ELF-1 (cell line): ENCODE measurements around the gene MYBPHL.

ENCODE experiments used
- DNase-seq: peaks from one replicate; pipeline ENCODE4 v3.0.0-alpha.2; 2016; ENCODE audit warnings: low read depth, low spot score

Gene MYBPHL

DNA sequence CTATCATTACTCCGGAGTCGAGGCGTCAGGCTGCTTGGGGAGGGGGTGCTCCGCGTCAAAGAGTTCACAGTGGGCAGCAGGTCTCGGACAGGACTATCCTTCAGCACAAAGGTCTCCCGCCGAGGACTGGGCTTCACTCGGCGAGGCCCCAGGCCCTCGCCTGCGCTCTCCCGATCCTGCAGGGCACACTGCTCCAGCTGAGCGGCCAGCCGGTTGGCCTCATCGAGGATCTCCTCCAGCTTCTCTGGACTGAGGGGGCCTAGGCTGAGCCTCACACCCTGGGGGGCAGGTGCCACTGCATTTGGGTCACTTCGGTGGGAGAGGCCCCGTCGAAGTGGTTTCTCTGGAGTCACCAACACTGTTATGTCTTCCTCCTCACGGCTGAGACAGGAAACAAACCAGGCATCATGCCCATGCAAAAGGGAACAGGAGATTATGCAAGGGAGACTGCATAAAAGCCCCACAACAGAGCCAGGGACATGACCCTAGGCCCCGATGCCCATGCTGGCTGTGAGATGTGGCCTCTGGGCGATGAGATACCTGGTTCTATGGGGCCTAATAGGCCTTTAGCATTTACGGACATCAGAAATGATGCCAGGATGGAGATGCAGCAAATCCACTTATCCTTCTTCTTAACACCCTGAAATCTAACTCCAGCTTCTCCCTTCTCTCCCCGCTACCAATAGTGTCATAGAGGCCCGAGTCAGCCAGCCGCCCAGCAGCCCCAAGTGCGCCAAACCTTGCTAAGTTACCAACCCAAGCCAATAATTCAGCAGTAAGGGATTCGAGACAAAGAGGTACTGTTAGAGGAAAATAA, 24.9 kb downstream of the MYBPHL start:
- peak; percentile 45 for DNase-seq

DNA sequence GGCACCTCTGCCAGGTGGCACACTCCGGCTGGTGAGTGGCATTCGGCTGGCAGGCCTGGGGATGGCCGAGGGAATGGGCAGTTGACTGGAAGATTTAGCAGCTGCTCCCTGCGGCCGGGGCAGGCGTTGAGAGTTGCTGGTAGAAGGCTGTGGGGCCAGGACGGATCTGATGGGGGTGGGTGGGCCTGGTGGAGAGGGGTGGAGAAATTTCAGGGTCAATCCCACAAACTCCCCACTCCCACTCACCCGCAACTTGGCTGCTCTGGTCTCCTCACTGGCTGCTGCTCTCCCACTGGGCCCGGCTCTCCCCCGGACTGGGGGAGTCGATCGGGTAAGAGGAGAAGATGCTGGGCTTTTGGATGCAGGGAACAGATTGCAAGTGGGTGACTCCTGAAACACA, 25.9 kb downstream of the MYBPHL start:
- no peak for DNase-seq

DNA sequence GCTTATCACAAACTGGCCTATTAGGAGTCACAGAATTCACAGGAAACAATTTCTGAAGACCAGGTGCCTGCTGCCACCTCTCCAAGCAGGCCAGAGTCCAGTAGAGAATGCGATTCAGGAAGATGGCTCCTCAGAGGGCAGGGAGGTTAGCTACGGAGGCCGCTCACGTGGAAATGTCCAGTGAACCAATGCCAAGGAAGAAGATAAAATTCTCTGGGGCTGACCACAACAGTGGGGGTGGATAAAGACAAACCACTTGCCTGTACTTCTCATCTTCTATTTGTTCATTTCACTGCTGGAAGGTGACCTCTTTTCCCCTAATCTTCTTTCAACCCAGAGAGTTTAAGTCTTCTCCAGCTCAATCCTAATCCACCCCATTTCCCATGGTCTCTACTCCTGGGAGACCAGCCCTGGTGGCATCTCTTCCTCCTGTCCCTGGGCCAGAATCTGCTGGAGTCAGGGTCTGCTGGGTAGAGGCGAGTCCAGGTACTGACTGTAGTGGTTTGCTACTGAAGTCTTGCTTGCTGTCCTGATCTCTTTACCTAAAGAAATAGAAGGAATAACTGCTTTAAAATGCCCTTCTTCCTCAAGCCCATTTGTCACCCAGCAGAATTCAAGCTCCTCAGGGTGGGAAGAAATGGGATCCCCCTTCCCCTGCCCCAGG, 27.1 kb downstream of the MYBPHL start:
- DNase-seq, result no peak

DNA sequence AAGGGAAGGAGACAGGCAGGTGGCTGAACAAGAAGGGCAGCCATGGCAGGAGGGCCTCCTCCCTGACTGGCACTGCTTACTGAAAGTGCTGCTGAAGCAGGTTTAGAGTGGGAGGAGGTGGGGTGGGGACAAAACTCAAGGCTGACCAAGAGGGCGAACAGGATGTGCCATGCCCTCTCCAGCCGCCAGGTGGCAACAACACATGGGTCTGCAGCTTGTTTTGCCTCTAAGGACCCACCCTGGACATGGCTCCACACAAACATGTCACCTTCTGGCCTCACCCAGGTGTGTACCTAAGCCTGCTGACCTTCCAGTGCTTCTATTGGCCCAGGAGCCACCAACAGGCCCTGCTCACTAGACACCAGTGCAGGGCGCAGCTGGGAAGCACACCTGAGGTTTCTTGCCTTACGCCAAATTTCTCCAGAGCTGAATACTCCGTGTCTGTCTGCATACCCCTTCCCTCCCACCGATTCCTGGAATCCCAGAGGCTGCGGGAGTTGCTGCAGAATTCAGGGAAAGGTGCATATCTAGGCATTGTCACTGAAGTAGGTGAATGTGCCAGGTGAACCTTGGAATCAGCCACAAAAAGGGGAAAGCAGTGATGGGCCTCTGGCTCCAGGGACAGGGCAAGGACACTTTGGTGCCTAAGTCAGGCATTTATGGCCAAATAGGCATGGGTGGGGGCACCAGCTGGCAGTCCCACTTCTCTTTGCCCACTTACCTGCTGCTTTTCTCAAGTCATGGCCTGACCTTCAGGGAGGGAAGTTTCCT, 29.2 kb downstream of the MYBPHL start:
- peak; percentile 95 for DNase-seq

DNA sequence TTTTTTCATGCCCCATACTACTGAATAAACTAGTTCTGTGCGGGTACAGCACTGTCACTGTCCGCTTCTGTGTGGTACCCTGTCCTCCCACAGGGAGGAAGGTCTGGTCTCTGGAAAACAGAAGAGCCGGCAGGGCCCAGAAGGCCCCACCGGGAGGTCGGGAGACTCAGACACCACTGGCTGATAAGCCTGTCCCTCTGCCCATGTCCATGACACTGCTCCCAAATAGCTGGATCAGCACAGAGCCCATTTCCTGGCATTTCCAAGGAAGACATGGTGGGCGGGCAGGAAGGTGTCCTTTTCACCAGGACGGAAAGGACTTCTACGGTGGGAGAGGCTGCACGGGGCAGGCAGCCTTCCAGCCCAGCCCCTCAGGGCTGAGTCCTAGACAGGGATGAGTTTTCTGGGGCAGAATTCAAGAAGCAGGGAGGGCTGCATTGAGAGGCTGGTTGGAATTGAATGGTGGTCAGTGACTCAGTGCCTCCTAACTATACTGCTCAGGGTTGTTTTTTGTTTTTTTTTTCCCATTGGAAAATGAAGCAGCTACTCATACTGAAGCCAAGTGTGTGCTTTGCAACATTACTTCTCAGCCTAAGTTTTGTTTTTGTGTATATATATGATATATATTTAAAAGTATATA, 31.0 kb downstream of the MYBPHL start:
- peak; percentile 80 for DNase-seq

DNA sequence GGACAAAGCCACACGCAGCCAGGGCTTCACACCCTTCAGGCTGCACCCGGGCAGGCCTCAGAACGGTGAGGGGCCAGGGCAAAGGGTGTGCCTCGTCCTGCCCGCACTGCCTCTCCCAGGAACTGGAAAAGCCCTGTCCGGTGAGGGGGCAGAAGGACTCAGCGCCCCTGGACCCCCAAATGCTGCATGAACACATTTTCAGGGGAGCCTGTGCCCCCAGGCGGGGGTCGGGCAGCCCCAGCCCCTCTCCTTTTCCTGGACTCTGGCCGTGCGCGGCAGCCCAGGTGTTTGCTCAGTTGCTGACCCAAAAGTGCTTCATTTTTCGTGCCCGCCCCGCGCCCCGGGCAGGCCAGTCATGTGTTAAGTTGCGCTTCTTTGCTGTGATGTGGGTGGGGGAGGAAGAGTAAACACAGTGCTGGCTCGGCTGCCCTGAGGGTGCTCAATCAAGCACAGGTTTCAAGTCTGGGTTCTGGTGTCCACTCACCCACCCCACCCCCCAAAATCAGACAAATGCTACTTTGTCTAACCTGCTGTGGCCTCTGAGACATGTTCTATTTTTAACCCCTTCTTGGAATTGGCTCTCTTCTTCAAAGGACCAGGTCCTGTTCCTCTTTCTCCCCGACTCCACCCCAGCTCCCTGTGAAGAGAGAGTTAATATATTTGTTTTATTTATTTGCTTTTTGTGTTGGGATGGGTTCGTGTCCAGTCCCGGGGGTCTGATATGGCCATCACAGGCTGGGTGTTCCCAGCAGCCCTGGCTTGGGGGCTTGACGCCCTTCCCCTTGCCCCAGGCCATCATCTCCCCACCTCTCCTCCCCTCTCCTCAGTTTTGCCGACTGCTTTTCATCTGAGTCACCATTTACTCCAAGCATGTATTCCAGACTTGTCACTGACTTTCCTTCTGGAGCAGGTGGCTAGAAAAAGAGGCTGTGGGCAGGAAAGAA, 32.0 kb downstream of the MYBPHL start:
- peak; percentile 93 for DNase-seq

DNA sequence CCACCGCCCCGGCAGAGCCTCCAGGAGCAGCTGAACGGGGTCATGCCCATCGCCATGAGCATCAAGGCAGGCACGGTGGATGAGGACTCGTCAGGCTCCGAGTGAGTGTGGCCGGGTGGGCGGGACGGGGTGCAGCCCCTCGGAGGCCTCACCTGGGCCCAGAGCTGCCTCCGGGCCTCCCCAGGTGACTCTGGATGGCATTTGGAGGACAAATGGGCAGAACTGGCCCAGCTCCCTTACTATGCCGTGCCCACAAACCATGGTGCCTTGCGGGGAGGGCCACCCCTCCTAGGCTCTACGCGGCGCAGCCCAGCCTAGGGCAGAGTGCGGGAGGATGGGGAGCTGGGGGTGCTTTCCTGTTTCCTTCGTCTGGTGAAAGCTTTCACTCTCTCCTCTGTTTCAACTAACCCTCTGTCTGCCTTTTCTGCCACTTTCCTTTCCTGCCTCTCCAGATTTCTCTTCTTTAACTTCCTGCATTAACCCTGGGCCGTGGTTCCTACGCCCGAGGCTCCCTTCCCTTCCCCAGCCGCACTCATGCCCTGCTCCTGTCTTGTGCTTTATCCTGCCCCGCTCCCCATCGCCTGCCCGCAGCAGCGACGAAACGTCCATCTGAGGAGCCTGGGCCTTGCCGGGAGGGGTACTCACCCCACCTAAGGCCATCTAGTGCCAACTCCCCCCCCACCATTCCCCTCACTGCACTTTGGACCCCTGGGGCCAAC, 33.1 kb downstream of the MYBPHL start:
- DNase-seq, result peak; percentile 44

DNA sequence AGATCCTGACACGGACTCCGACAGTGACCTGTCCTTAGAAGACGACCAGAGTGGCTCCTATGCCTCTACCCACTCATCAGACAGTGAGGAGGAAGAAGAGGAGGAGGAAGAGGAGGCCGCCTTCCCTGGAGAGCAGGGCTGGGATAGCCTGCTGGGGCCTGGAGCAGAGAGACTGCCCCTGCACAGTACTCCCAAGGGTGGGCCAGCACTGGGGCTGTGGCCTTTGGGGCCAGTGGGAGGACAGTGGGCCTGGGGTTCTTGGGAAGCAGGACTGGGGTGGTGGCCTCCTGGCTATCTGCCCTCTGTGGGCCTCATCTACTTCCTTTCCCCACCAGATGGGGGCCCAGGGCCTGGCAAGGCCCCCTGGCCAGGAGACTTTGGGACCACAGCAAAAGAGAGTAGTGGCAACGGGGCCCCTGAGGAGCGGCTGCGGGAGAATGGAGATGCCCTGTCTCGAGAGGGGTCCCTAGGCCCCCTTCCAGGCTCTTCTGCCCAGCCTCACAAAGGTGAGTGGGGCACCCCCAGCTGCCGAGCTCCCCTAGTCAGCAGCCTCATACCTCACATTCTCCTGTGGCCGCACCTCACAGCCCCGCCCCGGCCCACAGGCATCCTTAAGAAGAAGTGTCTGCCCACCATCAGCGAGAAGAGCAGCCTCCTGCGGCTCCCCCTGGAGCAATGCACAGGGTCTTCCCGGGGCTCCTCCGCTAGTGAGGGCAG, 33.8 kb downstream of the MYBPHL start:
- peak; percentile 32 for DNase-seq

DNA sequence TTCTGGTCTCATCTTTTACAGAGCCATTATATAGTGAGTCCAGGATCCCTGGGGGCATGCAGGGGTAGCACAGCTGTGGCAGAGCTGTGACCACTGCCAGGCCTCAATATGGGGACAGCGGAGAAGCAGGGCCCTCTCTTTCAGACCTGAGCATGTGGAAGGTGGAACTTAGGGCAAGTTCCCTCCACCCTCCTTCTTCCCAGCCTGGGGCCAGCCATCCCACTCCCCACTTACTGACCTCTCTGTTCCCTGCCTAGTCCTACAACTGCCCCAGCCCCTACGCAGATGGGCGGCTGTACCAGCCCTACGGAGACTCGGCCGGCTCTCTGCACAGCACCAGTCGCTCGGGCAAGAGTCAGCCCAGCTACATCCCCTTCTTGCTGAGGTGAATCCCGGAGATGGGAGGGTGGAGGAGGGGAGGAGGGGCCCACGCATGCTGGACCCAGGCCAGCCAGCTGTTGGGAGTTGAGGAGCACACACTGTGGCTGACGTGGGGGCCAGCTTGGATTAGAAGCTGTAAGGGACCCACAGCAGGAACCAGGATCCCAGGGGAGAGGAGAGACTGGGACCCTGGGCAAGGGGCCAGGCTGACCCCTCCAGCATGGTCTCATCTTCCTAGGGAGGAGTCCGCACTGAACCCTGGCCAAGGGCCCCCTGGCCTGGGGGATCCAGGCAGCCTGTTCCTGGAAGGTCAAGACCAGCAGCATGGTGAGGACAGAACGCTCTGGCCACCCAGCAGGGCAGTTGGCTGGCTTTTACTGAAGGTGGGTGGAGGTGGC, 34.6 kb downstream of the MYBPHL start:
- DNase-seq, result no peak

DNA sequence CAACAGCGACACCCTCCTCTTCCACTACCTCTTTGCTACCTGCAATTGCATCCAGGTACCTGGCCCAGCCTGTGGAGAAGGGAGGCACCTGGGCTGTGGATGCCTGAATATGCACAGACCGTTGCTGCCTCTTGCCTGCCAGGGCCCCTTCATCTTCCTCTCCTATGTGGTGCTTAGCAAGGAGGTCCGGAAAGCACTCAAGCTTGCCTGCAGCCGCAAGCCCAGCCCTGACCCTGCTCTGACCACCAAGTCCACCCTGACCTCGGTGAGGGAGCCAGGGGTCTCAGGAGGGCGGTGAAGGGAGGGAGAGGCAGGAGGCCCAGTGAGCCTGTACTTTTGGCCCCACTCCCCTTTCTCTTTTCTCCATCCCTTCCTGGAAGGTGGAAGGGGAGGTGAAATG, 35.4 kb downstream of the MYBPHL start:
- no peak for DNase-seq

DNA sequence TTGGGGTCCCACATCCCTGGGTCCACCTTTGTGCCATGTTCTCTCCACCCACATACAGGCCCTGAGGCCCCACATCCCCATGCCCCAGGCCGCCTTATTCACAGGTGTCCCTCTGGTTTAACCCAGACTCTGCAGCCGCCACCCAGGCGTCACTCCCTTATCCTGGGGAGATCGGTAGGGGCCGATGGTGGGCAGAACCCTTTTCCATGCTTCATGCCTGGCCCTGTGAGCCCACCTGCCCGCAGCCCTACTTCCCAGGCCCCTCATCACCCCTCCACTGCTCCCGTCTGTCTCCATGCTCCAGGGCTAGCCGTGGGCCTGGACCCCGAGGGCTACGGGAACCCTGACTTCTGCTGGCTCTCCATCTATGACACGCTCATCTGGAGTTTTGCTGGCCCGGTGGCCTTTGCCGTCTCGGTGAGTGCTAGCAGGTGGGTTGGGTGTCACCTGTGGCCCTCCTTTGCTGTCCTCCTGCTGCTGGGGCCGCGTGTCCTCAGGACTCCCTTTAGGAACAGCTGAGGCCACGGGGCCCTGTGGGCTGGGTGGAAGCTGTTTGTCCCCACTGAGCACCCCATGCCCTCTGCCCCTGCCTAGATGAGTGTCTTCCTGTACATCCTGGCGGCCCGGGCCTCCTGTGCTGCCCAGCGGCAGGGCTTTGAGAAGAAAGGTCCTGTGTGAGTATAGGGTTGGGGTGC, 36.0 kb downstream of the MYBPHL start:
- no peak for DNase-seq

DNA sequence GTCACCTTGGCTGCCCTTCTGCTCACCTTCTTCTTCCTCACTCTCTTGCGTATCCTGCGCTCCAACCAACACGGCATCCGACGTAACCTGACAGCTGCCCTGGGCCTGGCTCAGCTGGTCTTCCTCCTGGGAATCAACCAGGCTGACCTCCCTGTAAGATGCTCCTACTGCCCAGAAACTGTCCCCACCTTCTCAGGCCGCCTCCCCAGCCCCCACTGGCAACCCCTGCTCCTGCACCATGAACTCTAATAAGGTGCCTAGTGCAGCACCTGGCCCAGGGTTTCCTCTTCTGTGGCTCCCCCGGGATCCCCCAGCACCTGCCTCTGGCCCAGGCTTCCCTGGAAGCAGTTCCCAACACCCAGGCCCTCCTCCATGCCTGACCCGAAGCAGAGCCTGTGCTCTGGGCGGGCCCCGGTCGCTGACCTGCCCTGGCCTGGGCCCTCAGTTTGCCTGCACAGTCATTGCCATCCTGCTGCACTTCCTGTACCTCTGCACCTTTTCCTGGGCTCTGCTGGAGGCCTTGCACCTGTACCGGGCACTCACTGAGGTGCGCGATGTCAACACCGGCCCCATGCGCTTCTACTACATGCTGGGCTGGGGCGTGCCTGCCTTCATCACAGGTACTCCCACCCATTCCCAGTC, 36.7 kb downstream of the MYBPHL start:
- DNase-seq, result no peak

DNA sequence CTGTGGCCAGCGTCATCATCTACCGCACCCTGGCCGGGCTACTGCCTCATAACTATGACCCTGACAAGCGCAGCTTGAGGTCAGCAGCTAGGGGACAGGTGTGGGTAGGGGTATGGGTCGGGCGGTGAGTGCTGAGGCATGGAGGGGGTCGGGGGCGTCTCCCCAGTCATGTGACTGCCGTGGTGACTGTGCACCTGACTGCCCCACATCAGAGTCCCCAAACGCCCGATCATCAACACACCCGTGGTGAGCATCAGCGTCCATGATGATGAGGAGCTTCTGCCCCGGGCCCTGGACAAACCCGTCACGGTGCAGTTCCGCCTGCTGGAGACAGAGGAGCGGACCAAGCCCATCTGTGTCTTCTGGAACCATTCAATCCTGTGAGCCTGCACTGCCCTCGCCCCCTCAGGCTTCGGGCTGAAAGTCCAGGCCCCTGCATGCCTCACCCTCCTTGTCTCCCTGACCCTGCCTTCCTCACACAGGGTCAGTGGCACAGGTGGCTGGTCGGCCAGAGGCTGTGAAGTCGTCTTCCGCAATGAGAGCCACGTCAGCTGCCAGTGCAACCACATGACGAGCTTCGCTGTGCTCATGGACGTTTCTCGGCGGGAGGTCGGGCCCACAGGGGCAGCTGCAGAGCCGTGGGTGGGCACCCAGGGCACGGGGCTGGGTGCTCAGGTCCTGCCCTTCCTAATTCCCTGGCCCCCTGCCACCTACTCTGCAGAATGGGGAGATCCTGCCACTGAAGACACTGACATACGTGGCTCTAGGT, 37.4 kb downstream of the MYBPHL start:
- DNase-seq, result no peak

DNA sequence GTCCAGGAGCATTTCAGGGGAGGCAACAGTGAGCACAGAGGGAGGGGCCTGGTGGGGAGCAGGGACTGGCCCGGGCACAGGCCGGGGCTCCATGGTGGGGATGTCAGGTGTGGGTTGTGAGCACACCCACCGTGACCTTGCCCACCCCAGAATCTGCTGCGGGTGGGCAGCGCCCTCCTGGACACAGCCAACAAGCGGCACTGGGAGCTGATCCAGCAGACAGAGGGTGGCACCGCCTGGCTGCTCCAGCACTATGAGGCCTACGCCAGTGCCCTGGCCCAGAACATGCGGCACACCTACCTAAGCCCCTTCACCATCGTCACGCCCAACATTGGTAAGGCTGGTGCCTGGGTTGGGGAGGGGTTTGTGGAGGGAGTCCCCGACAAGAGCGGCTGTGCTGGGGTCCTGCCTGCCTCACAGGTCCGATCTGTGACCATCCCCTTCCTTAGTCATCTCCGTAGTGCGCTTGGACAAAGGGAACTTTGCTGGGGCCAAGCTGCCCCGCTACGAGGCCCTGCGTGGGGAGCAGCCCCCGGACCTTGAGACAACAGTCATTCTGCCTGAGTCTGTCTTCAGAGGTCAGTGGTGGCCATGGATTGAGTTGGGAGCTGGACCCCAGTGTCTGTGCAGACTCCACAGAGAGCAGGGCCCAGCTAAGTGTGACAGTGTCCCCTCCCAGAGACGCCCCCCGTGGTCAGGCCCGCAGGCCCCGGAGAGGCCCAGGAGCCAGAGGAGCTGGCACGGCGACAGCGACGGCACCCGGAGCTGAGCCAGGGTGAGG, 38.2 kb downstream of the MYBPHL start:
- no peak for DNase-seq

DNA sequence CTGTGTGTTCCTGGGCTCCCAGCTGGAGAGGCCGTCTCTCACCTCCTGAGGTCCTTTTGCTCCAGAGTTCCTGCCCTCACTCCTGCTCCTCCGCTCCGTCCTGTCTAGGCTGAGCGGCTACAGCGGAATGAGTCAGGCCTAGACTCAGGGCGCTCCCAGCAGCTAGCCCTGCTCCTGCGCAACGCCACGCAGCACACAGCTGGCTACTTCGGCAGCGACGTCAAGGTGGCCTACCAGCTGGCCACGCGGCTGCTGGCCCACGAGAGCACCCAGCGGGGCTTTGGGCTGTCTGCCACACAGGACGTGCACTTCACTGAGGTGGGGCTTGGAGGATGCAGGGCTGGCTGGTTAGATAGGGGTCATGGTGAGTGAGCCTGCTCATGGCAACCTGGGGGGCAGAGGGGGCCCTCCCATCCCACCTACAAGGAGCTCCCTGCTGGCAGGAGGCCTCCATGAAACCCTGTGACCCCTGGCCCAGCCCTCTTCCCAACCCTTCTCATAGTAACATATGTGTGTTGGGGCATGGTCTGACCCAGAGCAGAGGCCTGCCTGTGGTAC, 39.0 kb downstream of the MYBPHL start:
- DNase-seq, result no peak

DNA sequence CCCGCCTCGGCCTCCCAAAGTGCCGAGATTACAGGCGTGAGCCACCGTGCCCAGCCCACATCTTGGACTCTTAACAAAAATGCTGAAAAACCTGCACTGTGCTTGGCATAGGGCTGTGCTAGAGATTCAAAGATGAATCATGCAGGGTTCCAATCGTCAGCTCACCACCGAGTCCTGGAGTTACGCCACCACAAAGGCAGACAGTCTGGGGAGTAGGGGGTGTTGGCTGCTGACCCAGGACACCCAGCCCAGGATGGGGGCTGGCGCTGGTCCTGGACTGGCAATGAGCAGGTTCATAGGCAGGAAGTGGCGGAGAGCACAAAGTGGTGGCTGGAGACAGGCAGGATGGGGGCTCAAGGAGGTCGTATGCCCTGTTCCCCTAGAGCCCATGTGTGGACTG, 39.8 kb downstream of the MYBPHL start:
- no peak for DNase-seq
